ENCODE measurements around the gene EID2.

- TF ChIP-seq POLR2A (IDR thresholded peaks at IDR 0.05) (no peak), CTCF (IDR thresholded peaks at IDR 0.05) (no peak)
Observed at GRCh38 chr19:39544226-39544903, 4.4 kb upstream of the EID2 start.
